HEK293T (cell line): ENCODE results near the gene SULT6B1.

Experiments used
- FOXM1 ChIP-seq: fragments of 450-650 bp; IDR thresholded peaks from 2 replicates; pipeline ENCODE4 v1.6.1; 2017; ENCODE audit warnings: mild to moderate bottlenecking, borderline replicate concordance
- PKNOX1 ChIP-seq: fragments of 450-650 bp; IDR thresholded peaks from 2 replicates; pipeline ENCODE4 v1.6.1; 2016
- SUZ12 ChIP-seq: fragments of 450-650 bp; IDR thresholded peaks from 2 replicates; pipeline ENCODE4 v1.6.1; 2016; ENCODE audit warnings: mild to moderate bottlenecking

- TF ChIP-seq SUZ12 (no peak), FOXM1 (no peak), PKNOX1 (peak; percentile 40; the same call in 1 of the 2 replicates)
Measured at GRCh38 chr2:37156071-37156856, 32.2 kb downstream of the SULT6B1 start.
